Left lung (tissue), 10 donors: ENCODE data around the gene CACNA2D3. TPM values are rescaled to one million over a fixed set of nuclear protein-coding genes. Genes with fewer than 3 reads are reported as not detected.

Experiments used
- ATAC-seq: fragments of 200-7000 bp; cut with Tn5 transposase; one replicate; pipeline ENCODE4 v1.9.1; 2020; ENCODE audit warnings: moderate library complexity
- DNase-seq, 4 donors: peaks; one replicate each; pipeline ENCODE4 v3.0.0-alpha.2; 2013 to 2020
- H3K27ac ChIP-seq, 2 donors: fragments of 200-600 bp; sonication (generic) in 1 of 2; one replicate each; pipeline versions ENCODE4 v1.5.0 to v1.8.0; 2020 to 2021
- H3K27me3 ChIP-seq, 2 donors: fragments of 200-600 bp; sonication (generic) in 1 of 2; one replicate each; pipeline versions ENCODE4 v1.5.0 to v1.8.0; 2020 to 2021
- H3K36me3 ChIP-seq, 2 donors: fragments of 200-600 bp; sonication (generic) in 1 of 2; one replicate each; pipeline versions ENCODE4 v1.5.0 to v1.8.0; 2020 to 2021
- H3K4me1 ChIP-seq, 2 donors: fragments of 200-600 bp; one replicate each; pipeline ENCODE4 v1.8.0; 2021
- H3K4me3 ChIP-seq, 2 donors: fragments of 200-600 bp; sonication (generic) in 1 of 2; one replicate each; pipeline versions ENCODE4 v1.5.0 to v1.8.0; 2020 to 2021; ENCODE audit warnings: mild to moderate bottlenecking in 1 of 2
- H3K9me3 ChIP-seq, 2 donors: fragments of 200-600 bp; sonication (generic) in 1 of 2; one replicate each; pipeline versions ENCODE4 v1.5.0 to v1.8.0; 2020 to 2021
- intact Hi-C, 2 donors: fragments of 100-400 bp; cut with DNase I; formaldehyde crosslinking; loops; one replicate each; pipeline versions ENCODE4 v1.11.2 to v1.14.2; 2022
- polyA plus RNA-seq, 6 donors: library from polyadenylated mRNA; unstranded; fragments of 120-200 nt; gene quantifications; one replicate each; pipeline ENCODE4 v1.2.1, GENCODE V29; 2013; ENCODE audit not compliant: insufficient read length in 6 of 6
- total RNA-seq, 2 donors: library from RNA; stranded (reverse); fragmentation: NEBNext Ultra II Directional; extraction: Animal tissue kit (Norgen Biotek cat#: 25700); gene quantifications; one replicate each; pipeline ENCODE4 v1.2.1, GENCODE V29; 2021
- TF ChIP-seq, protein P1 (sequence below), 2 donors: fragments of 200-600 bp; sonication (generic) in 1 of 2; IDR thresholded peaks; one replicate each; pipeline versions ENCODE4 v1.5.0 to v1.8.0; 2021; ENCODE audit warnings: antibody characterized with exemption in 2 of 2
- donor health status: DM: no; HTN: yes; CAD: no.
- donor health status: DM: no; HTN: no; CAD: no.

Gene CACNA2D3
- total and polyA plus RNA-seq, 8 donors, result 1.1 to 2.7 (median 1.5) TPM

- intact Hi-C loops, result no loop called here
- no peak overlapping the region for H3K4me3 ChIP-seq
- TF ChIP-seq, protein P1, sequence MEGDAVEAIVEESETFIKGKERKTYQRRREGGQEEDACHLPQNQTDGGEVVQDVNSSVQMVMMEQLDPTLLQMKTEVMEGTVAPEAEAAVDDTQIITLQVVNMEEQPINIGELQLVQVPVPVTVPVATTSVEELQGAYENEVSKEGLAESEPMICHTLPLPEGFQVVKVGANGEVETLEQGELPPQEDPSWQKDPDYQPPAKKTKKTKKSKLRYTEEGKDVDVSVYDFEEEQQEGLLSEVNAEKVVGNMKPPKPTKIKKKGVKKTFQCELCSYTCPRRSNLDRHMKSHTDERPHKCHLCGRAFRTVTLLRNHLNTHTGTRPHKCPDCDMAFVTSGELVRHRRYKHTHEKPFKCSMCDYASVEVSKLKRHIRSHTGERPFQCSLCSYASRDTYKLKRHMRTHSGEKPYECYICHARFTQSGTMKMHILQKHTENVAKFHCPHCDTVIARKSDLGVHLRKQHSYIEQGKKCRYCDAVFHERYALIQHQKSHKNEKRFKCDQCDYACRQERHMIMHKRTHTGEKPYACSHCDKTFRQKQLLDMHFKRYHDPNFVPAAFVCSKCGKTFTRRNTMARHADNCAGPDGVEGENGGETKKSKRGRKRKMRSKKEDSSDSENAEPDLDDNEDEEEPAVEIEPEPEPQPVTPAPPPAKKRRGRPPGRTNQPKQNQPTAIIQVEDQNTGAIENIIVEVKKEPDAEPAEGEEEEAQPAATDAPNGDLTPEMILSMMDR (IDR thresholded peaks at IDR 0.05), result no peak
- no peak for DNase-seq
- no peaks in the 10 kb centered on the region for H3K9me3 ChIP-seq
- H3K36me3 ChIP-seq, result no peaks in the 10 kb centered on the region
- ATAC-seq, result no peak
- no peaks in the 10 kb centered on the region for H3K4me1 ChIP-seq
- H3K27me3 ChIP-seq, result no peaks in the 10 kb centered on the region
- H3K27ac ChIP-seq, result no peak overlapping the region
These were observed 103.6 kb downstream of the CACNA2D3 start for GRCh38 chr3:54225841-54226528.

- ATAC-seq (no peak), DNase-seq (no peak)
- Histone ChIP-seq H3K27ac (no peak overlapping the region), H3K4me3 (no peak overlapping the region), H3K9me3 (no peaks in the 10 kb centered on the region), H3K36me3 (no peaks in the 10 kb centered on the region), H3K4me1 (no peaks in the 10 kb centered on the region), H3K27me3 (no peaks in the 10 kb centered on the region)
- intact Hi-C loops, result no loop called here
- TF ChIP-seq, protein P1 (IDR thresholded peaks at IDR 0.05), result no peak
These were observed 106.5 kb downstream of the CACNA2D3 start for GRCh38 chr3:54228806-54229205.

DNA sequence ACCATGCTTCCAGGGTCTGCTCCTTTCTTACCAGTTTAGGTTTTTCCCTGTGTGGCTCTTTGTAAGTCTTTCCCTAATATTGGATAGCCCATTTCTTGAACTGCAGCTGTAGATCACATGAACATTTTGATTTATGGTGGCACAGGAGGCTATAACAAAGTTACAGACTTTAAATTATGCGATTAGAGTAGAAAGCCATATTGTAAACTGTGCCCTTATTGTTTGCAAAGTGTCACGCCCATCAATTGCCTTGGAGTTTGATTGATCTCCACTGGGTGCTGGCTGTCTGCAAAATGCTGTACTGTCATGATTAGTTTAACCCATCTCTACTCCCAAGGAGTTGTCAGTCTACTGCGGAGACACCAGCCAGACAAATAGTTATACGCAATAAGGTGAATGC, 110.3 kb downstream of the CACNA2D3 start:
- Histone ChIP-seq H3K36me3 (no peaks in the 10 kb centered on the region), H3K27ac (no peak overlapping the region), H3K27me3 (no peaks in the 10 kb centered on the region), H3K4me3 (no peak overlapping the region), H3K4me1 (no peaks in the 10 kb centered on the region), H3K9me3 (no peaks in the 10 kb centered on the region)
- DNase-seq (no peak), ATAC-seq (no peak)
- intact Hi-C loops, result no loop called here
- TF ChIP-seq, protein P1 (IDR thresholded peaks at IDR 0.05), result no peak

DNA sequence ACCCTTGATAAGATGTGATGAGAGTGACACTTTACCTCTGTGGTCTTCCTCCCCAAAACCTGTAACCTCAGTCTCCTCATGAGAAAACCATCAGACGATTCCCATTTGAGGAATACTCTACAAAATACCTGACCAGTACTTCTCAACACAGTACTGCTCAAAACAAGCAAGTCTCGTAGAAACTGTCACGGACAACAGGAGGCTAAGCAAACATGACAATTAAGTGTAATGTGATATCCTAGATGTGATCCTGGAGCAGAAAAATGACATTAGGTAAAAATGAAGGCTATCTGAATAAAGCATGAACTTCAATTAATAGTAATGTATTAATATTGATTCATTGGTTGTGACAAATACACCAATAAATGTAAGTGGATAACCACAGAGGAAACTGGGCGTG, 113.6 kb downstream of the CACNA2D3 start:
- Histone ChIP-seq H3K27ac (no peak overlapping the region), H3K9me3 (no peaks in the 10 kb centered on the region), H3K36me3 (no peaks in the 10 kb centered on the region), H3K4me1 (no peaks in the 10 kb centered on the region), H3K27me3 (no peaks in the 10 kb centered on the region), H3K4me3 (no peak overlapping the region)
- ATAC-seq (no peak), DNase-seq (no peak)
- TF ChIP-seq, protein P1 (IDR thresholded peaks at IDR 0.05), result no peak
- intact Hi-C loops, result no loop called here

DNA sequence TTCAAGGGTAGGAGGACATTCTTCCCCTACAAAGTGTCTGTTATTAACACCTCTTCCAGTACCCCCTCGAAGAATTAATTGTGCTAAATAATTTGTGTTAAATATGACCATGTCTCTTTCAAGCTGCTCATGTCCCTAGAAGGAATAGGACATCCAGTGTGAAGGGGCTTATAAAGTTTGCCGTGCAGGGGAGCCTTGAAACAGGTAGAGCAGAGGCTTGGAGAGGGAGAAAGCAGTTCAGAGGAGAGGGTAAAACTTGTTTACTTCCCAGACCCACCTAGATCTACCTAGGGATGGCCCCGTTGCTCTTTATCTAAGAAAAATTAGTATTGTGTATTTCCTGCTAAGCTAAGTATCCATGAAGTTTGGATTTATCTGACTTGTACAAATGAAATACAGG, 114.8 kb downstream of the CACNA2D3 start:
- Histone ChIP-seq H3K4me1 (no peaks in the 10 kb centered on the region), H3K9me3 (no peaks in the 10 kb centered on the region), H3K4me3 (no peak overlapping the region), H3K27ac (no peak overlapping the region), H3K27me3 (no peaks in the 10 kb centered on the region), H3K36me3 (no peaks in the 10 kb centered on the region)
- intact Hi-C loops, result no loop called here
- TF ChIP-seq, protein P1 (IDR thresholded peaks at IDR 0.05), result no peak
- DNase-seq (no peak), ATAC-seq (no peak)
